GM19043 (cell line): ENCODE data around the gene KLF14.
"Not testable (repeated sequence)": the region's sequence is repeated elsewhere in the genome, so short reads cannot be mapped to it uniquely, and the experiment has no call there.

Source experiments
- ATAC-seq: cut with Tn5 transposase; IDR thresholded peaks from one replicate; pipeline ENCODE4 v1.9.1; 2021; ENCODE audit warnings: low read depth; ENCODE audit not compliant: unreplicated experiment

KLF14 gene

DNA sequence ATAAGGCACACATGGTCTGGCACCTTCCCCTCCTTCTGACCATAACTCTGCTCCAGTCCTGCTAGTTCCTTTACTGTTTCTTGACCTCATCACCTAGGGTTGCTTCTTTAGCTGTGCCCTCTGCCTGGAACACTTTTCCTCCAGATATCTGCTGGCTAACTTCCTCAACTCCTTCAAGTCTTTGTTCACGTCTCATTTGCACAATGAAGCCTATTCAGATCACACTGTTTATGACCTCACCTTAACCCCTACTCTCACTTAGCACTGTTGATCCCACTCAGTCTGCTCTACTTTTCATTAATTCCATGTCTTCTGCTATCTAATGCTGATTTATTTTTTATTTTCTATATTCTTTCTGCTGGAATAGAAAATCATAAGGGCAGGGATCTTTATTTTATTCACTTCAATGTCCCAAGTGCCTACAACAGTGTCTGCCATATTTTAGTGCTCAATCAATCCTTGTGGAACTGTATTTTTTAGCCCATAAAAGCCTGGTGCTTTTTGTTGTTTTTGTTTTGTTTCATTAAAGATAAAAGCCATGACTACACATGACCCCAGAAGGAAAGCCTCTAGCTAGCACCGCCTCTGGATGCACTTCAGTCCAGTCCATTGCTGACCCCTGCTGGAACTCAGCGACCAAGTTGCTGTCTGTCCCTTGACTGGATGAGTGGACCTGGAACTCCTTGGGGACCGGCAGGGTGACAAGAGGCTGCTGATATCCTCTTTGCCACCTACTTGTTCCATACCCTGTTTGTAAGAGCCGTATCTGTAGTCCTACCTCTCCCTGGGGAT, 12.3 kb downstream of the KLF14 start:
- ATAC-seq = no peak

- no peak for ATAC-seq
Observed at GRCh38 chr7:130719541-130719940, 14.5 kb downstream of the KLF14 start.

DNA sequence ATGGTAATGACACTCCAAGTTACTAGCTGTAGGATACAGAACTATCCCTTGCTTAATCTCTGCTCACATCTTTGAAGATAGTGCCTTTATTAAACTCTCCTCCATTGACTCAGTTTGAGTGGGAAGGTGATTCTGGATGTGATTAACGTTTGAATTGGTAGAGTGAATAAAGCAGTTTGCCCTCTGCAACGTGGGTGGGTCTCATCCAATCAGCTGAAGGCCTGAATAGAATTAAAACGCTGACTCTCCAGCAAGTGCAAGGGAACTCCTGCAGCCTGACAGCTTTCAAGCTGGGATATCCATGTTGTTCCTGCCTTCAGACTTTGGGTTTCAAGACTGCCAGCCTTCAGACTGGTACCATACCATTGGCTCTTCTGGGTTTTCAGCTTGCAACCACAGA, 21.6 kb downstream of the KLF14 start:
- no peak for ATAC-seq

- ATAC-seq = no peak
Observed at GRCh38 chr7:130708766-130709165, 25.2 kb downstream of the KLF14 start.

GRCh38 chr7:130708001-130708400, 26.0 kb downstream of the KLF14 start:
- ATAC-seq = no peak

DNA sequence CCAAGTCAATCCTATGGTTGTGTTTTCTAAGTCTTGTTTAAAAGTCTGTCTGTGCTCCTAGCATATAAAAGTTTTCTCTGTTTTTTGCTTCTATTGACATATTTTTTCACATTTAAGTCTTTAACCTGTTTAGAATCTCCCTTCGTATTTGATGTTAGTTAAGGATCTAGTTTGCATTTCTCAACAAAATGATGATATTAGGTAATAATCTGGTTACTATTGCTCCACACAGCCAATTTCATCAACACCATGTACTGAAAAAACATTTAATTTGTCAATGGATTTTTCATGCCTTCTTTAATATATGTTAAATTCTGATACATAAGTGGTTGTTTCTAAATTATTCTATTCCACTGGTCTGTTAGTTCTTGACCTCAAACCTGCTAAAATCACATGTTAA, 30.2 kb downstream of the KLF14 start:
- ATAC-seq = no peak

- ATAC-seq = no peak
Observed at GRCh38 chr7:130701650-130702049, 32.4 kb downstream of the KLF14 start.

DNA sequence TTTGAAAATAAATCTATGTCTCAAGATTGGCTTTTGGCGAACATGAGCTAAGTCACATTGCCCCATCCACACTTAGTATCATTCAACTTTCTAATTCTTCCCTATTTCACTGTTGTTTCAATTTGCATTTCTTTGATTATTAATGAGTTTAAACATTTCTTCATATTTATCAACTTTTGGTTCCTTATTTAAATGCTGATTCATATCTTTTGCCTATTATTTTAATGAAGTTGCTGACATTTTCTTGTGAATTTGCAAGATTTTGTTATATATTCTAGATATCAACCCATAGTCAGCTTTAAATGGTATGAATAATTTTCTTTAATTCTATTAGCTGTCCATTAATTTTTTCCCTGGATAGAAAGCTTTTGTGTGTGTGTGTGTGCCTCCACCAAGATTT, 33.2 kb downstream of the KLF14 start:
- no peak for ATAC-seq

- no peak for ATAC-seq
Observed at GRCh38 chr7:130699686-130700085, 34.3 kb downstream of the KLF14 start.

DNA sequence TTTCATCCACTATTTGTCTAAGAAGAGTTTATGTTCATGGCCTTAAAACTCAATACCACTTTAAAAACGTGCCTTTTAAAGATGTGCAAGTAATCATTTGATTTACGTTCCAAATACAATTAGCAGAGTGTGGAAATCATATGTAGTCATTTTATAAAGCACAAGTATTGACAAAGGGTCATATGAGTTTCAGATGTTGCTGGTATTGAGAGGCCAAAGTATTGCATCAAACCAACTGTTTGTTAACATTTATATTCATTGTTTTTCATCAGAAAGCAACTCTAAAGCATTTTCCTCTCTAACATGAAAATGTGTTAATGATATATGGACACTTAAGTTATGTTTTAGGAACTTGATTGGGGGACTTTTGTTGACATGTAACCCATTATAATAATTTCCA, 36.2 kb downstream of the KLF14 start:
- ATAC-seq = no peak

DNA sequence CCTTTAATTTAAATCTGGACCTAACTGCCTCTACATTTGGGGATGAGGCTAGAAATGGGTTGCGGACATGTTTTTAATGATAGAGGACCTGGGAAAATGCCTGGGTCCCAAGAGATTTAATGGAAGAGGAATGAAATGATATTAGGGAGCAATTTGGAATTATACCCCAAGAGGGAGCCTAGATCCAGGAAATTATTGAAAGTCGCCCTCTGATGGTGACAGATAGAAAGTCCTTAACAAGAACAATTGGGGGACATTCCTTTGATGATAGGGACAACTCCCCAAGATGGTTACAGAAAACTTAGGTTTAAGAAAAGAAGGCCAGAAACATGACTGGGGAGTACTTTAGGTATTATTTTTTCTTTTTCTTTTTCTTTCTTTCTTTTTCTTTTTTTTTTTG, 38.2 kb downstream of the KLF14 start:
- no peak for ATAC-seq

- not testable (repeated sequence) for ATAC-seq
Observed at GRCh38 chr7:130692396-130692795, 41.6 kb downstream of the KLF14 start.

DNA sequence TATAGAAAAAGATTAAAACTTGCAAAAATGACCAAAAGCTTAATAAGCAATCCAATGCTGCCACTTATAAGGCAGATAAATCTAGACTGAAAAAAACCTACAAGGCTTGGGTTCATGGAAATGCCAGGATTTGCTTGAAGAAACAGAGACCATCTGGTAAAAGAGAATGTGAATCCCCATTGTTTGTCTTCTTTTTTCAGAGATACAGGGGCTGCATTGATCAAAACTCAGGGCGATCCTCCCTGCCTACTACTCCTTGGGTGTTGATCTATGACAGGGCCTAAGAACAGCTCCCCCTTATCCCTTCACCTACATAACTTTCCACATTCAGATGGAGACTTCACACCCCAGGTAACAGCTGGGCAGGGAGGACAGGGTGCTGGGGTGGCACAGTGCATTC, 44.3 kb downstream of the KLF14 start:
- no peak for ATAC-seq

DNA sequence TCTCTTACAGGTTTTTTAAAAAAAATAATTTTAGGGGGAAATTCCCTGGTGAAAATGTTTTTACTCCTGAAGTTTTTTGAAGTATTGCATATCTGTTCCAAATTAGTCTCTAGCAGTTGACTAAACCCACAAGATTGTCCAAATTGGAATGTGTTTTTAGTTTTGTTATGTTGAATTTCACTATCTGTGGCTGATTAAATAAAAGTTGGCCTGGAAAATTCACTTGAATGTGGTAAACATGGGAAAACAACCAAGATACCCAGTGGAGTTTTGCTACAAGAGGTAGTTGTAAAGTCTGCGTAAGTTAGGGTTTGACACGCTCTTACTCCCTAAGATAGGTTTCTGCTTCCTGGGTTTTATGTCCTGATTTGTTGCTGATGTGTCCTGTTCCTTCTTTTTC, 51.0 kb downstream of the KLF14 start:
- ATAC-seq = no peak
